K562 (cell line): Measurements from ENCODE around the gene CRLF1. TPM values are rescaled to one million over a fixed set of nuclear protein-coding genes. Genes with fewer than 3 reads are reported as not detected.

Experiments
- ARID2 ChIP-seq: fragments of 450-650 bp; IDR thresholded peaks from 2 replicates; pipeline ENCODE4 v1.6.1; 2017; ENCODE audit warnings: antibody characterized with exemption, mild to moderate bottlenecking
- CREB3L1 ChIP-seq: fragments of 450-650 bp; IDR thresholded peaks from 2 replicates; pipeline ENCODE4 v1.6.1; 2014; ENCODE audit warnings: low read depth, mild to moderate bottlenecking, moderate library complexity, borderline replicate concordance
- CREBBP ChIP-seq: IDR thresholded peaks from one replicate; pipeline ENCODE4 v1.6.1; 2012; ENCODE audit warnings: low read depth, mild to moderate bottlenecking, control low read depth, inconsistent platforms, low read length
- GABPB2 ChIP-seq: fragments of 250-450 bp; sonication (Bioruptor Pico); conservative IDR thresholded peaks from 2 replicates; pipeline ENCODE4 v1.5.1; 2021; ENCODE audit warnings: mild to moderate bottlenecking
- HDAC6 ChIP-seq: IDR thresholded peaks from 2 replicates; pipeline ENCODE4 v1.6.1; 2012; ENCODE audit warnings: low read depth, mild to moderate bottlenecking, control low read depth, inconsistent platforms, low read length, moderate library complexity
- MAFF ChIP-seq: IDR thresholded peaks from 2 replicates; pipeline ENCODE4 v1.6.1; 2012; ENCODE audit warnings: low read length, improper control_type of control experiment
- NFE2L1 ChIP-seq: fragments of 450-650 bp; IDR thresholded peaks from 2 replicates; pipeline ENCODE4 v1.6.1; 2016; ENCODE audit warnings: missing genetic modification characterization, low read depth, mild to moderate bottlenecking, missing compliant biosample characterization, moderate library complexity, borderline replicate concordance
- OTX1 ChIP-seq: fragments of 450-650 bp; formaldehyde crosslinking; IDR thresholded peaks from 2 replicates; pipeline ENCODE4 v1.4.0; 2022; ENCODE audit warnings: mild to moderate bottlenecking
- RBBP5 ChIP-seq: fragments of 200-600 bp; sonication (generic); IDR thresholded peaks from 2 replicates; pipeline ENCODE4 v1.6.1; 2012; ENCODE audit warnings: borderline replicate concordance, mild to moderate bottlenecking, low read length, control low read depth, inconsistent platforms; ENCODE audit not compliant: insufficient read depth, poor library complexity, severe bottlenecking
- RFX1 ChIP-seq: fragments of 450-650 bp; IDR thresholded peaks from 2 replicates; pipeline ENCODE4 v1.6.1; 2016; ENCODE audit warnings: mild to moderate bottlenecking, moderate library complexity
- SLC30A9 ChIP-seq: fragments of 250-450 bp; sonication (Bioruptor Pico); IDR thresholded peaks from 2 replicates; pipeline ENCODE4 v1.8.0; 2022; ENCODE audit warnings: mild to moderate bottlenecking, moderate library complexity
- SRSF7 ChIP-seq: fragments of 200-400 bp; formaldehyde crosslinking; optimal IDR thresholded peaks from 2 replicates; pipeline ENCODE3; 2017; ENCODE audit warnings: mild to moderate bottlenecking, low read depth, low read length
- TARDBP ChIP-seq: fragments of 450-650 bp; IDR thresholded peaks from 2 replicates; pipeline ENCODE4 v1.6.1; 2016
- TRIM24 ChIP-seq, 2 experiments: fragments of 450-650 bp; IDR thresholded peaks; 2 replicates each; pipeline ENCODE4 v1.6.1; 2016
- U2AF2 ChIP-seq: fragments of 200-400 bp; formaldehyde crosslinking; optimal IDR thresholded peaks from 2 replicates; pipeline ENCODE3; 2017; ENCODE audit warnings: low read depth, mild to moderate bottlenecking, low read length
- USF2 ChIP-seq: sonication (generic); formaldehyde crosslinking; IDR thresholded peaks from 2 replicates; pipeline ENCODE4 v1.5.0; 2020; ENCODE audit warnings: missing genetic modification reagents
- XRCC5 ChIP-seq: fragments of 200-400 bp; formaldehyde crosslinking; IDR thresholded peaks from 2 replicates; pipeline ENCODE4 v1.6.1; 2017; ENCODE audit warnings: low read depth, mild to moderate bottlenecking, low read length
- ZBTB33 ChIP-seq: sonication (generic); formaldehyde crosslinking; IDR thresholded peaks from 2 replicates; pipeline ENCODE4 v1.8.1; 2023; ENCODE audit warnings: mild to moderate bottlenecking, missing genetic modification reagents
- ZFP91 ChIP-seq: sonication (generic); formaldehyde crosslinking; IDR thresholded peaks from 2 replicates; pipeline ENCODE4 v1.8.0; 2022; ENCODE audit warnings: mild to moderate bottlenecking, missing genetic modification reagents
- ZKSCAN8 ChIP-seq: fragments of 200-800 bp; sonication (Bioruptor generic); IDR thresholded peaks from 2 replicates; pipeline ENCODE4 v1.6.1; 2016; ENCODE audit warnings: missing genetic modification characterization, missing compliant biosample characterization
- ZNF140 ChIP-seq: fragments of 250-450 bp; sonication (Bioruptor Pico); IDR thresholded peaks from 2 replicates; pipeline ENCODE4 v1.8.0; 2021; ENCODE audit warnings: moderate library complexity, mild to moderate bottlenecking, inconsistent platforms
- ZNF184 ChIP-seq: sonication (generic); formaldehyde crosslinking; IDR thresholded peaks from 2 replicates; pipeline ENCODE4 v1.5.0; 2020; ENCODE audit warnings: missing genetic modification reagents
- polyA plus RNA-seq, 8 experiments: library from polyadenylated mRNA; depleted of rRNA in 4 of 8; stranded (reverse) in 5 of 8; unstranded in 3 of 8; fragments of >200 nt; fragmentation: Nextera tagmentation in 2 of 8; fragmentation: Illumina TruSeq in 1 of 8; extraction: Ambion mirVana in 2 of 8; extraction: Trizol in 1 of 8; gene quantifications; 2 replicates each; pipeline versions ENCODE4 v1.2.1 to v1.2.3, GENCODE V29; 2011 to 2014; ENCODE audit warnings: inconsistent platforms in 1 of 8, missing spikeins in 1 of 8
- total RNA-seq, 7 experiments: library from RNA; depleted of rRNA in 6 of 7; stranded (reverse); fragments of >200 nt in 6 of 7; fragmentation: Illumina TruSeq in 2 of 7; extraction: Trizol in 2 of 7; gene quantifications; 2 replicates each; pipeline versions ENCODE4 v1.2.1 to v1.2.3, GENCODE V29; 2011 to 2021; ENCODE audit warnings: low replicate concordance in 1 of 7

CRLF1 gene
- total and polyA plus RNA-seq, 9 of the 15 experiments (the other 6 are each of a cell fraction or from before 2014, with no cell fraction given) = 0.85 to 3.6 (median 1.7) TPM

GRCh38 chr19:18594096-18594823 is 12.3 kb downstream of the CRLF1 start (continued):
- TF ChIP-seq OTX1 (no peak), ZFP91 (no peak), RFX1 (no peak), XRCC5 (no peak), RBBP5 (no peak), TRIM24 (IDR thresholded peaks at IDR 0.05) (no peak), U2AF2 (no peak), CREB3L1 (no peak), ZNF184 (CRISPR knock-in tag) (no peak), ZNF140 (CRISPR knock-in tag) (no peak), SLC30A9 (CRISPR knock-in tag) (no peak), ARID2 (no peak), ZKSCAN8 (CRISPR knock-in tag) (no peak), CREBBP (no peak), SRSF7 (no peak), TARDBP (no peak), USF2 (CRISPR knock-in tag) (no peak), MAFF (no peak), NFE2L1 (no peak), HDAC6 (no peak), ZBTB33 (CRISPR knock-in tag) (no peak), GABPB2 (no peak)
